GM12801 (cell line): Measurements from ENCODE around the gene CNMD.

Experiments used
- CTCF ChIP-seq: IDR thresholded peaks from one replicate; pipeline ENCODE4 v1.5.1; 2011; ENCODE audit warnings: control low read depth; ENCODE audit not compliant: insufficient read length; ENCODE audit errors: extremely low read depth

The CNMD gene

GRCh38 chr13:52782471-52783448, 43.1 kb upstream of the CNMD start:
- TF ChIP-seq CTCF, result no peak

DNA sequence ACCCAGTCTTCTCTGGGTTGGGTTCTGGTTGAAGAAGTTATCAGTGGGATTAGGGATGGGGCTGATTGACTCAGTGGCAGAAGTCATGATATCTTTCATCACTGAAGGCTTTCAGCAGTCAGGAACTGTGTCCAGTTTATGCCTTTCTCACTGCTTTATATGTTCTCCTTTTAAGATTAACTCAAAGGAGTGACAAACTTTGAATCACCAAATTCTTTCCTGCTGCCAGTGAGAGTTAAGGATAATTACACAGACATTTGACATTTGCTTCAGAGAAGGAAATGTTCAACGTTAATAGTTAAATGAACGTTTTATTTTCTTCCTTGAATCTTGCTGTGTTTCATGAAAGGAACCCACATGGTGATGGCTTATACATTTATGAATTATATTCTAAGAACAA, 41.0 kb upstream of the CNMD start:
- TF ChIP-seq CTCF, result no peak

GRCh38 chr13:52780092-52780491, 40.5 kb upstream of the CNMD start:
- no peak for TF ChIP-seq CTCF

DNA sequence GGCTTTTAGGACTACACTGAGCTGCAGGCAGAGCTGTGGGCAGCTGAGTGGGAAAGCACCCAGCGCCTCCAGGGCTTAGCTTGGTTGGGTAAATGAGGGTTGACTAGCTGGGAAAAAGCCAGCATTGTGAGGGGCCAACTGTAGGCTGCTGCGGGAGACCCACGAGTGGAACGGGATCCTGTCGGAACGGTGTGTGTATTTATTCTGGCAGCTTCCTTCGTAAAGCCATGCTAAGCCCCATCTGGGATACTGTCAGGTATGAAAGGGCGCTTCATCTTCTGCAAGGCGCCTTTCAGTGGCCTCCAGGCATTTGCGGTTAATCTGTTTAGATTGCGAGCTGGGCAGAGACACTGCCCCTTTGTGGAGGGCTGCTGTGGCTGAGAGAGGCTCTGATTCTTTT, 39.5 kb upstream of the CNMD start:
- no peak for TF ChIP-seq CTCF

GRCh38 chr13:52776726-52777125, 37.1 kb upstream of the CNMD start:
- no peak for TF ChIP-seq CTCF

- no peak for TF ChIP-seq CTCF
These were observed 35.9 kb upstream of the CNMD start for GRCh38 chr13:52775511-52775910.

GRCh38 chr13:52767949-52768516, 28.4 kb upstream of the CNMD start:
- no peak for TF ChIP-seq CTCF
